Epithelial cell of proximal tubule (primary cell): Measurements from ENCODE around the gene INPPL1. TPM values are rescaled to one million over a fixed set of nuclear protein-coding genes. Genes with fewer than 3 reads are reported as not detected.
"Not testable (repeated sequence)": the region's sequence is repeated elsewhere in the genome, so short reads cannot be mapped to it uniquely, and the experiment has no call there.

Source experiments
- DNase-seq: peaks from one replicate; pipeline ENCODE4 v3.0.0-alpha.2; 2011; ENCODE audit warnings: low read depth
- H3K4me3 ChIP-seq: 2 replicates; pipeline ENCODE4 v1.5.1; 2011; ENCODE audit warnings: low read depth, mild to moderate bottlenecking, low read length
- CTCF ChIP-seq: conservative IDR thresholded peaks from 2 replicates; pipeline ENCODE4 v1.5.1; 2012; ENCODE audit warnings: low read depth, mild to moderate bottlenecking, low read length
- total RNA-seq: library from RNA; depleted of rRNA; stranded (reverse); fragments of >200 nt; gene quantifications from 2 replicates; pipeline ENCODE4 v1.2.3, GENCODE V29; 2015

Gene INPPL1
- total RNA-seq, 1 donor from 2014 or later = 73.2 TPM

- TF ChIP-seq CTCF = no peak
- no peak overlapping the region for H3K4me3 ChIP-seq
- DNase-seq = no peak
Observed at GRCh38 chr11:72257570-72257969, 33.0 kb downstream of the INPPL1 start.

GRCh38 chr11:72259490-72259889 lies 34.9 kb downstream of the INPPL1 start:
- H3K4me3 ChIP-seq = no peak overlapping the region
- DNase-seq = no peak
- TF ChIP-seq CTCF = no peak

- no peak for TF ChIP-seq CTCF
- no peak for DNase-seq
- H3K4me3 ChIP-seq = no peak overlapping the region
Observed at GRCh38 chr11:72260574-72260973, 36.0 kb downstream of the INPPL1 start.

GRCh38 chr11:72263361-72263760 lies 38.8 kb downstream of the INPPL1 start:
- no peak overlapping the region for H3K4me3 ChIP-seq
- no peak for DNase-seq
- TF ChIP-seq CTCF = no peak

- H3K4me3 ChIP-seq = no peak overlapping the region
- TF ChIP-seq CTCF = no peak
- DNase-seq = no peak
Observed at GRCh38 chr11:72265951-72266350, 41.4 kb downstream of the INPPL1 start.

GRCh38 chr11:72266960-72267359 lies 42.4 kb downstream of the INPPL1 start:
- not testable (repeated sequence) for DNase-seq, H3K4me3 ChIP-seq

GRCh38 chr11:72267956-72268617 lies 43.5 kb downstream of the INPPL1 start:
- TF ChIP-seq CTCF = no peak
- no peak overlapping the region for H3K4me3 ChIP-seq
- no peak for DNase-seq
